ENCODE results near the gene CCDC12. TPM values are rescaled to one million over a fixed set of nuclear protein-coding genes. Genes with fewer than 3 reads are reported as not detected.

Gene CCDC12
- total RNA-seq, 1 donor from 2014 or later, result 40.5 TPM

DNA sequence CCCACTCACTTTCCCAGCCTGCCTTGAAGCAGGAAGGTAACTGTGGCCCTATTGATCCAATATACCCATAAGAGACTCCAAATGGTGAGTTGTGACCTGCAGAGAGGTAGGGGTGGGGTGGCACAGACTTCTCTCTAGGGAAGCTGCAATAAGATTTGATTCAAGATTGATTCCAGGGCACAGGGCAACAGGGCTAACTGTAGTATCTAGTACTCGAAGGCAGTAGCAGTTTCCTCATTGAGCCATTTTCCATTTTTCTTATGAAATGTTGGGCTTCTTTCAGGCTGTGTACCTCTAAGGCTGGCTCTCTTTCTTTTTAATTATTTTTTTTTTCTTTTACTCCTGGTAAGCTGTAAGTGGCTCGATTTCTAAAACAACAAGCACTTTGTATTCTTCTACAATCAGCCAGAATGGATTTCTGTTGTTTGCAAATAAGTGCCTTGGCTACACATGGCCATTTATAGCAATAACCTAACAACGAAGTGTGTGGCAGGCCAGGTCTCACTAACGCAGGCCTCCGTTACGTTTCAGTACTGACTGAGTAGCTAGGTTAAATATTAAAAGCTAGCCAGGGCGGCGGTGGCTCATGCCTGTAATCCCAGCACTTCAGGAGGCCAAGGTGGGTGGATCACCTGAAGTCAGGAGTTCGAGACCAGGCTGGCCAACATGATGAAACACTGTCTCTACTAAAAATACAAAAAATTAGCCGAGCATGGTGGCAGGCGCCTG is 19.3 kb downstream of the CCDC12 start:
- no peak for DNase-seq (ENCODE audit: low read depth, low spot score)

DNA sequence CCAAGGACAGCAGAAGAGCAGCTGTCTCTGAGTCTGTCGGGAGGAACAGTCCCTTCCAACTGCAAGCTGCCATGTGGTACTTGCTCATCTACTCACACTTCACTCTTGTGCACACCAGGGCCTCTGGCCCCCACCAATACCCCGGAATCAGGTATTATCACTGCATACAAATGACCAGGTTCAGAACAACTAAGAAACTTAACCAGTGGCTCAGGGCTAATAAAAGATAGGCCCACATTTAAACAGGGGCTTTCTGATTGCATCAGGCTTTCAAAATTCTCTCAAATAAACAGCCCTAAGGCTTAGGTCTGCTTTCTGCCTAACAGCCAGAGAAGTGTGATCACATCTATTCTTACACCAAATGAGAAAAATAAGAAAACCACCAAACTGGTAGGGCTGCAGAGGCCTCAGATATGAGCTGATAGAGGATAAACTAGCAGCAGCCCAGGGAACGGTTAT is 20.7 kb downstream of the CCDC12 start:
- no peak for DNase-seq (ENCODE audit: low read depth, low spot score)

DNA sequence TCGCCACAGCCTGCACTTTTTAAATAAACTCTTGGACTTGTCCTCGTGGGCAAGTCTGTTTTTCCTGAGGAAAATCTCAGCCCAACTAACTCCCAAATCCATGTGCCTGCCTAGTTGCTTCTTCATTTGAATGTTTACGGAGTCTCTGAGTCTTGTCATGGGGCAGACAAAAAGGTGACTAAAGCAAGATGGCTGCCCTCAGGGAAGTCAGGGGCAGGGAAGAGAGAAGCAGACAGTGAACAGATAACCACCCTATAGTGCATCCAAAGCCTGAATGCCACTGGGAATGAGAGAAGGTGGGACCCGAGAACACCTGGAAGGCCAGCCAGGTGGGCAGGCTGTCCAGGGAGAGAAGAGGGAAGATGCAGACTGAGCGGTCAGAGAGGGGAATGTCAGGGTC is 21.4 kb downstream of the CCDC12 start:
- no peak for DNase-seq (ENCODE audit: low read depth, low spot score)

DNA sequence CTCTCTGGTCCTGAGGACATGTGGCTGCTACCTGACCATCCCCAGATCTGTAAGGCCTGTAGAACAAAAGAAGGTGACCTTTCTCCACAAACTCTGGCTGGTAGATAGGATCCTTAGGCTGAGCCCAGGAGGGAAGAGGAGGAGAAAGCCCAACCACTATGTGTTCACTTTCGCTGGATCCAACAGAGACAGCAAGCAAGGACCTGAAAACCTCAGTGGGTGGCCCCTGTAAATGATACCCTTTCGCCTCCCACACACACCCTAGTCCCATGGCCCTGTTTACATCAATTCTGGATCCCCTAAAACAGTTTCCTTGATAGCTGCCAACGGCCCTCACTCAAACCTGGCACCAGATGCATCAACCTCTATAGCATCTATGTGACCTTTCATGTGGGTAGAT is 22.4 kb downstream of the CCDC12 start:
- no peak for DNase-seq (ENCODE audit: low read depth, low spot score)

DNA sequence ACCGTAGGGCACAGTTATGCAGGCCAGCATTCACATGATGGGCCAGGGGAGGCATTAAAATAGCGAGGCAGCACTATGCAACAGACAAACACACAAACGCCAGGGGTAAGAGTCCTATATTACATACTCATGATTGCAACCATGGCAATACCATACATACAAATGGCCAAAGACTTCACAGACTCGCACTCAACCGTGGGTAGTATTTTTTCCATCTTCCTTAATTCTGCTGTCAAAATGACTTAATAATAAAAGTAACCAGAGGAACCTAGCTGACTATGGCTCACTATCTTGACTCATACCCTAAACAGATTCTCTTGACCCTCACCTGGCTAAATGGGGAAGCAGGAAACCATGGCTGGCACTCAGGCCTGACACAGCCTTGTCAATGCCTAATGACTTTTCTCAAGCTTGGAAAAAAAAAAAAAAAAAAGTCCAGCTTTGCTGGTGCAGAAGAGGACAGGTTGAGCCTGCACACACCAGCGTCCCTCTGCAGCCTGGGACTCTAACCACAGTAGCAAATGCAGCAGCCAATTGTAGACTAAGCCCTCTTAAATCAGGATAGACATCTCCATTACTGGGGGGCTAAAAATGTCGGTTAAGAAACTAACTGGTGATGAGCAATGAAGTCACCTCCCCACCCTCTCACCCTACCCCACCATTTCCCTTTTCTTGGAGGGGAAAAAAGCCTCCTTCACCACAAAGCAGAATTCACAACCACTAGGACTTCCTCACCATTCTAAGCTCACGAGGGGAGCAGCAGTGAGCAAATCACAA is 23.1 kb downstream of the CCDC12 start:
- no peak for DNase-seq (ENCODE audit: low read depth, low spot score)

DNA sequence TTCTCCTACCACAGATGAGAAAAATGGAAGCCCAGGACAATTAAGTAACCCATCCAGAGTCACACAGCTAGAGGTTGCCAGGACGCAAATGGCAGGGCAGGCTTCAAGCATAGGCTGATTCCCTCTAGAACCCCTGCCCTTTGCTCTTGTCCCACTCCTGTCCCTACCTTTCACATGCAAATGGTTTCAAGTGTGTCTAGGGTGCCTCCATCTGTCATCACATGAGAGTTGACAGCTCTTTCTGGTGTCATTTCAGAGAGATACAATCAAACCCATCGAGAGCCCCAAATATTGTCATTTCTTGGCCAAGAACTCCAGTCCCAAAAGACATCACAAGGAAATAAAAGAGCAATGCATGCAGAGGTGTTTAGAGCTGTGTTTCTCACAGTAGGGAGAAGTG is 23.7 kb downstream of the CCDC12 start:
- DNase-seq (ENCODE audit: low read depth, low spot score), result no peak

DNA sequence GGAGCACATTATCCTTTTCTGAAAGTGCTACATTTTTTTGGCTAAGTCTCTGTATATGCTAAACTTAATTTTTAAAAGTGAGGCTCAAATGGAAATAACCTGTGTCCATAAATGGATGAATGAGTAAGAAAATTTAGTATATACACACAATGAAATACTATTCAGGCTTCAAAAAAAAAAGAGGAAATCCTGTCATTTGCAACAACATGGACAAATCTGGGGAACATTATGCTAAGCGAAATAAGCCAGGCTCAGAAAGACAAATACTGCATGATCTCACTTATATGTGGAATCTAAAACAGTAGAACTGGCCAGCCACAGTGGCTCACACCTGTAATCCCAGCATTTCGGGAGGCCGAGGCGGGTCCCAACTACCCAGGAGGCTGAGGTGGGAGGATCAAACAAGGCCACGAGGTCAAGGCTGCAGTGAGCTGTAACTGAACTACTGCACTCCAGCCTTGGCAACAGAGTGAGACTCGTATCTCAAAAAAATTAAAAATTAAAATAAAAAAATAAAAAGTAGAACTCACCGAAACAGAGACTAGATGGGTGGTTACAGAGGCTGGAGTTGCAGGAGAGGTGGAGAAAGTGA is 25.8 kb downstream of the CCDC12 start:
- no peak for DNase-seq (ENCODE audit: low read depth, low spot score)

DNA sequence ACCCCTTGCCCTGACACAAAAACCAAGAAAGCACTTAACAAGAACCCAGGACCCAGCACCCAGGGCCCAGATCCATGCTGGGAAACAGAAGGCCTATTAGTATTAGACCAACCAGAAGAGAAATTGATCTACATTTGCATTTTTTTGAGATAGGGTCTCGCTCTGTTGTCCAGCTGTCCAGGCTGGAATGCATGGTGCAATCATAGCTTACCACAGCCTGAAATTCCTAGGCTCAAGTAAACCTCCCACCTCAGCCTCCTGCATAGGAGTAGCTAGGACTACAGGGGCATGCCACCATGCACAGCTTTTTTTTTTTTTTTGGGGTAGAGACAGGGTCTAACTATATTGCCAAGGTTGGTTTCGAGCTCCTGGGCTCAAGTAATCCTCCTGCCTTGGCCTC is 26.4 kb downstream of the CCDC12 start:
- no peak for DNase-seq (ENCODE audit: low read depth, low spot score)

DNA sequence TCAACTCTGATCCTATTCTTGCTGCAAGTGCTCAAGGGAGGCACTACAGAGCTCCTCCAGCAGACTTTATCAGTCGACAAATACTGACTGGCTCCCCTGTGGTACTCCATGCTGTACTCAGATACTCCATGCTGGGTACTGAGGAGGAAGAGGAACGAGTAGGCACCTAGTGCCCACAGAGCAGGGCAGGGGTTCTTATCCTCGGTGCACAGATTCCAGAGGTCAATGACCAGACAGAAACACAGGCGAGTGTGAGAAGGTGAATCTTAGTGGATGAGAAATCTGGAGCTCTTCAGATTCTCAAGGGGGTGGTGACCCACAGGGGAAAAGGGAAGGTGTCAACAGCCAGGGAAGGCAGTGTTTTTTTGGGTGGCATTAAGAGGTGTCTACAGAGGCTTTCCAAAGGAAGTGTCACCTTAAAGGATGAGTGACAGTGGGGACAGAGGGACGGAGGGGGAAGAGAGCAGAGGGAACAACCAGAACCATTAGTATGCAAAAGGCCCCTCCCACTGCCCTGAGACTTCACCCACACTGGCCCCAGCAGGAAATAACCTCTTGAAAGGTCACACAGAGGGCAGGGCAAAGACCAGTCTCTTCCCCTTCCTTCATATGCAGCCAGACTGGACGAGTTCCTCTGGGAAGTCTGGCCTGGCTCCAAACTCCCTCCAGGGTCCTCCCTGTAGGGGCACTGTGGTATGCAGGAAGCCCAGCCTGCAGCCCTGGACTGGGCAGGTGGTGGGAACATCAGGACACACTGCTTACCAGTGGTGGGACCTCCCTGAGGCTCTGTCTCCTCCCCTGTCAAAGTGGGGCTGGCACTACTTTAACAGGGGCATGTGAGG is 27.5 kb downstream of the CCDC12 start:
- DNase-seq (ENCODE audit: low read depth, low spot score), result no peak

DNA sequence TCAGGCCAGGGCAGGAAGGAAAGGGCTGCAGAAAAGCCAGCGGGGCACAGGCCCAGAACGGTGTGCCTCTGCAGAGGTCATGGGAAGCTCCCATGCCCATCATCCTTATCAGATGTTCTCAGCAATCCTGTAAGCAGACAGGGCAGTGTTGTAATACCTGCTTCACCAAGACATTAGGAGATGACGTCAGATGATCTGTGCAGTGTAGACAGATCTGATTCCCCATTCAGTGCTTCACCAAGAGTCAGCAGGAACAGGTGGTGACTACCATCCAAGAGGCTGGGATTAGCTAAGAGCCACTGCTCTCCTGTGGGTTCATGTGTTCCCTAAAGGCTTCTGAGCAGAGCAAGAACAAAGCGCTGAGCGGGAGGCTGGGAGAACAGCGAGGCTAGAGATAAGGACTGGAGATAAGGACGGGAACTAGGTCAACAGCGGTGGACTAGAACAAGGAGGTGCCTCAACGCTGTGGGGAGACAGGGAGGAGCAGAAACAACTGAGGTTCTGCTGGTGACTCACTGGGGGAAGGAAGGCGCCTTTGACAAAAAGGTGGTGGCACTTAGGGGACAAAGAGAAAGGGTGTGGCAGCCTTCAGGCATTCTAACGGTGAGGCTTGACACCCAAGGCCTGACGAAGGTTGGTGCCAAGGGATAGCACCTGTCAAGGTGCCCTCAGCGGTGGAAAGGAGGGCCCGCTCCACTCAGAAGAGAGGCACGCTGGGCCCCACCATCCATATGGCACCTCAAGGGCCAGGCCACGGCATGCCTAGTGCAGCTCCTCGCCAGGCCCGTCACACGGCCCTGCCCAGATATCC is 28.4 kb downstream of the CCDC12 start:
- DNase-seq (ENCODE audit: low read depth, low spot score), result no peak

DNA sequence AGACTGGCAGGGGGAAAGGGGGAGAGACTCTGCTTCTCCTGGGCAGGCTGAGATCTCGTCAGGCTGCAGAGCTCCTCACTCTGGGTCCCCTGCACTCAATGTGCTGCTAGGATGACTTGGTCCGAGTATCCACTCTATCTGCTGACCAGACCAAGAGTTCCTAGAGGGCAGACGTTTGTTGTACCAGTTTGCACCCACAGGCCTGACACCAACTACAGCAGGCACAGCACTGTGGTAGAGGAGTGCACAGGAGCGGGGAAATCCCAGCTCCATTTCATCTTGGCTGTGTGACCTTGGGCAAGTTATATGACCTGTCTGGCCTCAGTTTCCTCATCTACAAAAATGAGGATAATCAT is 29.0 kb downstream of the CCDC12 start:
- no peak for DNase-seq (ENCODE audit: low read depth, low spot score)

DNA sequence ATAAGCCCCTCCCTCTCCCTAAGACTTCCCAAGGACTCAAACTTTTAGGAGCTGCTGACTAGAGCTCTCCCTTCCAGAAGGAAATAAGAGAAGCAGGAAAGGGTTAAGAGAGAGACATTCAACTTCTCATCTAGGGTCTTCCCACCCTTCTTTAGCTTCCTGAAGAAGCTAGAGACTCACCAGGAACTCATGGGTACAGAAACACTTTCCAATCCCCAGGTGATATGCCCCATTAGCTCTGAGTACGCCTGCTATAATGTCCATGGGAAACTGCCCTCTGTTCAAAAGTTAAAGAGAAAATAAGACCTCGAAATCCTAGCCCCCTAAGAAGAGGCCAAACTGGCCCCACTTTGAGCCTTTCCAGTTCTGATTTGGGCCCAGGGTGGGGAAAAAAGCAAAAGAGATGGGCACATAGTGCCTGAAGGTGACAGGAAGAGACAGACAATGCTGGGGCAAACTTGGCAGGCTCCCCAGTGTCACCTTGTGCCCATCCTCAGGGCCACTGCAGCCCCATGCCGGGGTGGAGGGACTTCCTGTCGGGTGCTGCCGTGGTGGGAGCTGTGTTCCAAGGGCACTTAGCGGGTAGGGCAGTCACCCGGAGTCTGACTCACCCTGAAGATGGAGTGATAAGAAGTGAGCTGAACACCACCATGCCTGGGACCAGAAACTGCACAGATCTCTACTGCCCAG is 29.5 kb downstream of the CCDC12 start:
- DNase-seq (ENCODE audit: low read depth, low spot score), result no peak

DNA sequence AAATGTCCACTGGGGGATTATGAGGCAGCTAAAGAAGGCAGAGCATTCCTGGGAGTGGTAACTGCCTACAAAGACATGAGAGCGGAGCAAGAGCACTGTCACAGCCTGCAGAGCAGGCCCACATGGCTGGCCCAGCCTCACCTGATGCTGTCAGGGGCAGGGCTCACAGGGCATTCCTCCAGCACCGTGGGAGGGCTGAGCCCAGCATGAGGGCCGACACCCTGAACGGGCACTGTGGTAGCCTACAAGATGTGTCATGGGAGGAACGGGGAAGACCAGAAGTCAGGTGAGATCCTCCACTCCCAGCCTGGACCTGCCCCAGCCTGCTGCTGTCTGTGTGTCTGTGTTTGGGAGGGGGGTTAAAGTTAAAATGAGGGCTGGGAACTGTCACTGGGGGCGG is 30.1 kb downstream of the CCDC12 start:
- DNase-seq (ENCODE audit: low read depth, low spot score), result no peak

DNA sequence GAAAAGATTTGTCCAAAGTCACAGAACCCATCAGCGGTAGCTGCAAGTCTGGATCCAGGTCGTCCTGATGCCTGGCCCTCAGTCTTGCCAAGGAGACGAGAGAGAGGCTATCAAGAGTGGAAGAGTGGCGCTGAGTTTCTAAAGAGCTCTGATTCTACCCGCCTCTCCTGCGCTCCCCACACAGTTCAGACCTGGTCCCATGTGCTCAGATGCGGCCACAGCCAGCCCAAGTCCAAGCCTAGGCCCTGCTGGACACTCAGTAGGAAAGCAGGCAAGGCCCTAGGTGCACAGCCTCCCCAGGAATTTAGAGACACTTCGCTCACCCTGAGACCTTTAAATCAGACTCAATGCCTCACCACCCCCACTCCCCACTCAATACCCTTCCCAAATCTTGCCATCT is 32.4 kb downstream of the CCDC12 start:
- DNase-seq (ENCODE audit: low read depth, low spot score), result no peak

DNA sequence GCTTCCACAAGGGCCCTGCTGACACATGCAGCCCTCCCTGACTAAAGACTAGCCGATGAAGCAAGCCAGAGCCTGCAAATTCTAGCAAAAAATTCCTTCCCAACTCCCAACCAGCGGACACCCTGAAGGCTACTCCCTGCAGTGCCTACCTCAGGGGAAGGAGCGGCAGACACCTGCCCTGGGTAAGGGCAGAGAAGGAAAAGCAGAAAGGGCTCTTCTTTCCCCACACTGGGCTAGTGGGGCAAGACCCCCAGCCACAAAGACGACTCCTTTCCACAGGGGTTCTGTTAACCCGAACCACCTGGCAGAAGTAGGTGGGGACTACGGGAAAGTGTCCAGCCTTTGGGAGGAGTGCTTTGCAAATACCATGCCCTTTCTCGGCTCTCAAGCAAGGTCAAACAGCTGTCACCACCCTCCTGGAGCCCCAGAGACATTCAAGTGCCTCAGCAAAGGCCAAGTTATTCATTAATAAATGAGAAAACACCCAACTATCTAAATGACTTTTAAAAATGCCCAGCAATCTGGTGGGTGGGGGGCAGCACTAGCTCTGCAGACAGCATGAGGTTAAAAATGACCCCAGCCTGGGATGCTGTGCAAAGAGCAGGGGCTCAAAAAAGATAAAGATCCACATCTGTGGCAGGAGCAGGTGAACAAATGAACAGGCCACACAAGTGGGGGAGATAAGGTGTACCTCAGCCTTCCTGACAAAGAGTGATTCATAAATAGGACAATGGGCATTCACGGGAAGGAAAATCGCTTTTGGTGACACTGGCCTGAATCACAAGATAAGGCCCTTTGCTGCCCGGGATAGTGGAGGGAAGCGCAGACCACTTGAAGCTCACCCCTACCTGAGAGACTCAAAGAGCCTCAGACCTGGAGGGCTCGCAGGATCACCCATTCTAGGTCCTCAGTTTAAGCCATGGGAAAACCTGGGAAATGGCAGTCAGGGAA is 33.0 kb downstream of the CCDC12 start:
- DNase-seq (ENCODE audit: low read depth, low spot score), result no peak

DNA sequence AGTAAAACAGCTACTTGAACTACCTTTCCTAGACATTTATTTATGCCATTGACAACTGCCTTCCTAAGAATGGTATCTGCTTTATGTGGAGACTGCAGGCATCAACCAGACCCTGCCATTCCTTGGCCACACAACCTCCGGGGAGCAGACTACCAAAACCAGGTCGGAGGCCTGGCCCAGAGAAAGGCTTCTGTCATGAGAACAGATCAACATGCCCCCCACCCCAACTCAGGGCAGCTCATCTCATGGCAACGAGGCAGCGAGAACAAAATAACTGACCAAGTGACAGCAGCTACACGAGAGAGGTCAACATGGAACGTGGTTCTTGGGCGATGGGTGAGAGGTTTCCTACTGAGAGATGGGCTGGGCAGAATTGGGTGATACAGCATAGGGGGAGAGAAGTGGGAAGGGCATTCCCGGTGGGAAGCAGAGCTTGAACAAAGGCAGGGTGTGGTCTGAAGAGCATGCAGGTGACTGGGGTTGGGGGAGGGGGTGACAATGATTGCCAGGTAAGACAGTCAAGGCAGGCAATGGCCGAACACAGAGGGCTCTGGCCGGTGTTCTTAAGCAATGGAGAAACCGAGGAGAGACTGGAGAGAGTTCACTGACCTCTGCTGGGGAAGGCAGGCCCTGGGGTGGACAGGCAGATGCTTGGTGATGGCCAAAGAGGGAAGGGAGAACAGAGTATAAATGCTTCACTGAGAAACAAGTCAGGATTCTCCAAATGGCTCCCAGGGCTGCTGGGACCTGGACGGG is 33.9 kb downstream of the CCDC12 start:
- DNase-seq (ENCODE audit: low read depth, low spot score), result no peak

DNA sequence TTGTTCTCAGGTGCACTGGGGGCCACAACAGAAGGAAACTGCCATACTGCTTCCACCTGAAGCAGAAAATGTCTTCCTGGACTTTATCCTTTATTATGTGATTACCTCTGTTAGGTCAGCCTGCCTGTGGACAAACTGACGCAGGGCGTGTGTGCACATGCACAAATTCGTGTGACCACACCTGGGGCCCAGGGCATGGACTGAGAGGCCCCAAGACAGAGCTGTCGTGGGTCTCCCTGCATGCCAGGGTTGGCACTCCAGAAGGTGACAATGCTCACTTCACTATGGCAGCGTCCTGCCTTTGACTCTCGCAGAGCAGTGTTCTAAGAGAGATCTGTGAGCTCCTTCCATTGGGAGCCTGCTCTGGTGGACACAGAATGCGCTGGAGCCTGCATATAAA is 34.5 kb downstream of the CCDC12 start:
- DNase-seq (ENCODE audit: low read depth, low spot score), result no peak
